ENCODE measurements around the gene OXGR1. TPM values are rescaled to one million over a fixed set of nuclear protein-coding genes. Genes with fewer than 3 reads are reported as not detected.

OXGR1 gene
- total RNA-seq, 2 experiments from 2014 or later, result not detected

DNA sequence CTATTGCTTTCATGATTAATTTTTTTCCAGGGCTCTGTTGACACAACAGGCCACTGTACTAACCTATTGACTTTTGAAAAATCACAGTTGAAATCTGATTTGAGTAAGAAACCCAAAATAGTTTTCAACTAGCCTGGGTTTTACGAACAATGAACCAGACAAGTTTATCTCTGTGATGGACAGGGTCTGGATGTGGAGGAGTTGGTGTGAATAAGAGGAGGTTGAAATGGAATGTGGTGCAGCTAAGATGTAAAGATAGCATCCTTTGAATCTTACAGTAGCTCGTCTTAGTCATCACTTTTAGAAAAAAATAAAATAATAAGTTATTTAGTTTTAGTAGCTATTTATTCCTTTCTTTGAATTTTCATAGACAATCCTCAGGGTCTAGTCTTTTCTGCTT is 8.3 kb upstream of the OXGR1 start:
- H3K27ac Mint-ChIP-seq, result no peak overlapping the region

DNA sequence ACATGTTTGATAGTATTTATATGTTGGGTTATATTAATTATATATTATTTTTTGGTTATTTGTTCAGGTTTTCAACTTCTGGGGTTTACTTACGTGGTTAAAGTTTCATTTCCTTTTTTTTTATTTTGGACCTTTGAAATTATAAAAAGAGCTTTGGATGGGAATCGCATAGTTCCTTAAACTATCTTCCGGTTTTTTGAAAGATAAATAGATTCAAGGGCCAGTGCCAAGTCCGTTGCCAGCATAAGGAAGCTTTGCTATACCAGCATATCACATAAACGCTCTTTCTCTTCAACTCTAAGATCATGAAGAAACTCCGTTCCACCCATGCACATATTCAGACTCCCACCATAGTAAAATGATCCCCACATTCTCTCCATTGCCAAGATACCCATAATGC is 7.4 kb upstream of the OXGR1 start:
- CTCF ChIA-PET, result no interaction called here
- Mint-ChIP-seq H3K27ac (no peak overlapping the region), H3K4me3 (no peak overlapping the region), H3K36me3 (no peaks in the 10 kb centered on the region), H3K9me3 (no peaks in the 10 kb centered on the region), H3K4me1 (ENCODE audit: low read depth) (no peaks in the 10 kb centered on the region), H3K27me3 (peaks cover 35% of the 10 kb centered on the region)
- DNase-seq, result no peak
- intact Hi-C loops (cut with micrococcal nuclease), result no loop called here
- POLR2A ChIA-PET, result no interaction called here

More for the DNA sequence above, 8.3 kb upstream of the OXGR1 start:
- Mint-ChIP-seq H3K27me3 (peaks cover 30% of the 10 kb centered on the region), H3K4me1 (ENCODE audit: low read depth) (no peaks in the 10 kb centered on the region), H3K9me3 (no peaks in the 10 kb centered on the region), H3K4me3 (no peak overlapping the region), H3K36me3 (no peaks in the 10 kb centered on the region)
- no peak for DNase-seq
- POLR2A ChIA-PET, result no interaction called here
- intact Hi-C loops (cut with micrococcal nuclease), result no loop called here
- CTCF ChIA-PET, result no interaction called here

GRCh38 chr13:97000295-97000925 is 6.1 kb upstream of the OXGR1 start:
- intact Hi-C loops (cut with micrococcal nuclease), result no loop called here
- ChIA-PET CTCF (no interaction called here), POLR2A (no interaction called here)
- Mint-ChIP-seq H3K36me3 (no peaks in the 10 kb centered on the region), H3K27ac (no peak overlapping the region), H3K27me3 (peaks cover 36% of the 10 kb centered on the region), H3K4me1 (ENCODE audit: low read depth) (no peaks in the 10 kb centered on the region), H3K4me3 (no peak overlapping the region), H3K9me3 (no peaks in the 10 kb centered on the region)
- DNase-seq, result no peak

DNA sequence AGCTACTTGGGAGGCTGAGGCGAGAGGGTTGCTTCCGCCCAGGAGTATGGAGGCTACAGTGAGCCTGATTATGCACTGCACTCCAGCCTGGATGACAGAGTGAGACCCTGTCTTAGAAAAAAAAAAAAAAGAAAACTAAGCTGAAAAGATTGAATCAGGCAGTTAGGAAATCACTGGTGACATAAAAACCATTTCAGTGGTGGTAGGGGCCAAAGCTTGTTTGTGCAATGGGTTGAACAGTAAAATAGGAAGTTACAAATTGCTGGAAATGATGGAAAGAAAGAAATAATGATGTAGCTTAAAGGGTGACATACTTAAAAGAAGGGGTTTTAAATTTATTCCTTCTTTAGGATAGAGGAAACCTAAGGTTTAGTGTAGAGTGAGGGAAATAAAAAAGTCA is 4.8 kb upstream of the OXGR1 start:
- no peak for DNase-seq
- Mint-ChIP-seq H3K4me1 (ENCODE audit: low read depth) (peaks cover 3% of the 10 kb centered on the region), H3K36me3 (no peaks in the 10 kb centered on the region), H3K9me3 (no peaks in the 10 kb centered on the region), H3K4me3 (no peak overlapping the region), H3K27me3 (peaks cover 42% of the 10 kb centered on the region), H3K27ac (no peak overlapping the region)
- ChIA-PET POLR2A (no interaction called here), CTCF (interaction anchor here (0.7 kb wide), 1 partner anchor 29 kb away, joined by 6 read pairs; no protein-coding TSS in a partner anchor)
- intact Hi-C loops (cut with micrococcal nuclease), result no loop called here

- DNase-seq, result no peak
- intact Hi-C loops (cut with micrococcal nuclease), result no loop called here
- Mint-ChIP-seq H3K4me3 (no peak overlapping the region), H3K27me3 (peaks cover 50% of the 10 kb centered on the region), H3K4me1 (ENCODE audit: low read depth) (peaks cover 5% of the 10 kb centered on the region), H3K36me3 (no peaks in the 10 kb centered on the region), H3K9me3 (no peaks in the 10 kb centered on the region), H3K27ac (no peak overlapping the region)
- ChIA-PET CTCF (no interaction called here), POLR2A (no interaction called here)
These were observed 3.8 kb upstream of the OXGR1 start for GRCh38 chr13:96998051-96998450.

DNA sequence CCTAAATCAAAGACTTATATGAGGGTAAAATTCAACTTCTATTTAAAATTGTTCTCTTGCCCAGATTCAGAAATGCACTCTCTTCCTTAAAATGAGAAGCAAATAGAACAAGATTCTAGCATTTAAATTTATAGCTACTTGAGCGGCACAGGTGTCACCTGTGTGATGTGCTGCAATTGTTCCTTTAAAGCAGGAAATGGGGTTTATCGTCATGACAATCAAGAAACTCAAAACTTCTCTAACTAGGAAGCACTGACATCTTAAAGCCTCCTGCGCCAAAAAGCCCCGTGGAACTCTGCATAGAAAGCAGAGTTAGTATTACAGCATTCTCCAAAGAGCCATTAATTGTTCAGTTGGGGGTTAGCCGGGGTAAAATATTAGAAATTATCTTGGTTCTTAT is 2.6 kb upstream of the OXGR1 start:
- H3K4me1 Mint-ChIP-seq (ENCODE audit: low read depth), result peaks cover 5% of the 10 kb centered on the region
- H3K27me3 Mint-ChIP-seq, result peaks cover 50% of the 10 kb centered on the region
- no peaks in the 10 kb centered on the region for H3K36me3 Mint-ChIP-seq
- no peak overlapping the region for H3K27ac Mint-ChIP-seq
- DNase-seq, result no peak
- intact Hi-C loops (cut with micrococcal nuclease), result no loop called here
- H3K9me3 Mint-ChIP-seq, result no peaks in the 10 kb centered on the region
- ChIA-PET POLR2A (no interaction called here), CTCF (no interaction called here)
- H3K4me3 Mint-ChIP-seq, result no peak overlapping the region

GRCh38 chr13:96996107-96996506 is 1.8 kb upstream of the OXGR1 start:
- Mint-ChIP-seq H3K27ac (no peak overlapping the region), H3K36me3 (no peaks in the 10 kb centered on the region), H3K4me1 (ENCODE audit: low read depth) (peaks cover 5% of the 10 kb centered on the region), H3K9me3 (no peaks in the 10 kb centered on the region), H3K4me3 (no peak overlapping the region), H3K27me3 (peaks cover 51% of the 10 kb centered on the region)
- intact Hi-C loops (cut with micrococcal nuclease), result no loop called here
- no peak for DNase-seq
- POLR2A ChIA-PET, result no interaction called here
- CTCF ChIA-PET, result no interaction called here

GRCh38 chr13:96994858-96995243 is 575 bp upstream of the OXGR1 start:
- peaks cover 5% of the 10 kb centered on the region for H3K4me1 Mint-ChIP-seq (ENCODE audit: low read depth)
- H3K27ac Mint-ChIP-seq, result no peak overlapping the region
- CTCF ChIA-PET, result no interaction called here
- POLR2A ChIA-PET, result no interaction called here
- no peaks in the 10 kb centered on the region for H3K36me3 Mint-ChIP-seq
- H3K27me3 Mint-ChIP-seq, result peaks cover 44% of the 10 kb centered on the region
- DNase-seq, result no peak
- intact Hi-C loops (cut with micrococcal nuclease), result no loop called here
- no peaks in the 10 kb centered on the region for H3K9me3 Mint-ChIP-seq
- no peak overlapping the region for H3K4me3 Mint-ChIP-seq

DNA sequence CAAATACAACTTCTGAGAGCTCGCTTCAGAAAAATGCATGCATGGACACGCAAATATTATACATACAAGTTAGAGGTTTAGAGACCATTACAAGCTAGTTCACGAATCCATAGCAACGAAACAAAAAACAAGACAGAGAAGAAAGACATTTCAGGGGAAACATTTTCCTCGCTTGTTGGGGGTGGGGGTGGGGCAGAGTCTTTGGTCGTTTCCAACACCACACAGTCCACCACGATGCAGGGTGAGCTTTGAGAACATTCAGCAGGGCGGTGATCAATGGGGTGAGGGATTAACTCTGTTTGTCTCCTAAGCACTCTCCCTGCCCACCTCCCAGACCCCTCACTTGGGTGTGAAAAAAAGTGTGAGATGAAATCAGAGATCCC is 651 bp downstream of the OXGR1 start:
- ChIA-PET CTCF (interaction anchor here (0.7 kb wide), 1 partner anchor 24 kb away, joined by 3 read pairs; no protein-coding TSS in a partner anchor), POLR2A (no interaction called here)
- peaks cover 5% of the 10 kb centered on the region for H3K4me1 Mint-ChIP-seq (ENCODE audit: low read depth)
- no peaks in the 10 kb centered on the region for H3K9me3 Mint-ChIP-seq
- no peak overlapping the region for H3K4me3 Mint-ChIP-seq
- H3K27me3 Mint-ChIP-seq, result peaks cover 37% of the 10 kb centered on the region
- intact Hi-C loops (cut with micrococcal nuclease), result no loop called here
- H3K27ac Mint-ChIP-seq, result no peak overlapping the region
- no peaks in the 10 kb centered on the region for H3K36me3 Mint-ChIP-seq
- DNase-seq, result no peak

GRCh38 chr13:96992633-96993032 is 1.6 kb downstream of the OXGR1 start:
- no peak for DNase-seq
- Mint-ChIP-seq H3K4me3 (no peak overlapping the region), H3K27me3 (peaks cover 37% of the 10 kb centered on the region), H3K36me3 (no peaks in the 10 kb centered on the region), H3K4me1 (ENCODE audit: low read depth) (peaks cover 5% of the 10 kb centered on the region), H3K27ac (no peak overlapping the region), H3K9me3 (no peaks in the 10 kb centered on the region)
- intact Hi-C loops (cut with micrococcal nuclease), result no loop called here
- CTCF ChIA-PET, result no interaction called here
- POLR2A ChIA-PET, result no interaction called here

DNA sequence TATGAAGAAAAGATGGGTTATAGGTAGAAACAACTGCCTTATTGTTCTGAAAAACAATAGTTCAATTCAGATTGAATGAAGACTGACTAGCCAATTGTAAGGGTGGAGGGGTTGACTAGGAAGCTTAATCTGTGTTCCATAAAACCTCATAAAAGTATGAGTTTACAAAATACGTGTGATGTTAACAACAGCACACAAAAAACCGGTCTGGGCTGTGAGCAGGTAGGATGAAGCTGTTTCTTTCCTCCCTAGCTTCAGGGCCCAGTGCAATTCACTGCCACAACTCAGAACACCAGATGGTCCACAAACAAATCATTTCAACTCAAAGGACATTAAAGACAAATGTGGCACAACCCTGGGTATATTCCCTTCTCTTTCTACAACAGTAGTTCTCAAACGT is 3.2 kb downstream of the OXGR1 start:
- ChIA-PET POLR2A (no interaction called here), CTCF (interaction anchor here (1.3 kb wide), 1 partner anchor 27 kb away, joined by 5 read pairs; no protein-coding TSS in a partner anchor)
- intact Hi-C loops (cut with micrococcal nuclease), result no loop called here
- Mint-ChIP-seq H3K9me3 (no peaks in the 10 kb centered on the region), H3K27me3 (peaks cover 35% of the 10 kb centered on the region), H3K27ac (no peak overlapping the region), H3K36me3 (no peaks in the 10 kb centered on the region), H3K4me3 (no peak overlapping the region), H3K4me1 (ENCODE audit: low read depth) (peaks cover 5% of the 10 kb centered on the region)
- no peak for DNase-seq

GRCh38 chr13:96988441-96988840 is 5.8 kb downstream of the OXGR1 start:
- ChIA-PET POLR2A (no interaction called here), CTCF (no interaction called here)
- Mint-ChIP-seq H3K4me3 (no peak overlapping the region), H3K36me3 (no peaks in the 10 kb centered on the region), H3K27ac (no peak overlapping the region), H3K9me3 (no peaks in the 10 kb centered on the region), H3K4me1 (ENCODE audit: low read depth) (peaks cover under 1% of the 10 kb centered on the region), H3K27me3 (peaks cover 16% of the 10 kb centered on the region)
- intact Hi-C loops (cut with micrococcal nuclease), result no loop called here
- no peak for DNase-seq

GRCh38 chr13:96984051-96984508 is 10.2 kb downstream of the OXGR1 start:
- DNase-seq, result no peak
- POLR2A ChIA-PET, result no interaction called here
- Mint-ChIP-seq H3K9me3 (no peaks in the 10 kb centered on the region), H3K27me3 (peaks cover 3% of the 10 kb centered on the region), H3K36me3 (no peaks in the 10 kb centered on the region), H3K4me1 (ENCODE audit: low read depth) (peaks cover 4% of the 10 kb centered on the region), H3K4me3 (no peak overlapping the region), H3K27ac (no peak overlapping the region)
- intact Hi-C loops (cut with micrococcal nuclease), result no loop called here
- CTCF ChIA-PET, result no interaction called here
